Ectodermal cell (in vitro differentiated cells): ENCODE data around the gene ACSL1.

Experiments used
- H3K27ac ChIP-seq: 2 replicates; pipeline ENCODE4 v1.7.0; 2013; ENCODE audit warnings: mild to moderate bottlenecking, low read depth, low read length; ENCODE audit not compliant: insufficient read depth, poor library complexity, severe bottlenecking
- H3K27me3 ChIP-seq: 2 replicates; pipeline ENCODE4 v1.7.0; 2013; ENCODE audit warnings: mild to moderate bottlenecking, low read length; ENCODE audit not compliant: insufficient read depth, control insufficient read depth, poor library complexity, severe bottlenecking
- H3K36me3 ChIP-seq: one replicate; pipeline ENCODE4 v1.7.0; 2013; ENCODE audit warnings: low read length; ENCODE audit not compliant: control insufficient read depth, insufficient read depth
- H3K4me1 ChIP-seq: one replicate; pipeline ENCODE4 v1.7.0; 2013; ENCODE audit warnings: low read length; ENCODE audit not compliant: control insufficient read depth, insufficient read depth
- H3K4me3 ChIP-seq: 2 replicates; pipeline ENCODE4 v1.7.0; 2013; ENCODE audit warnings: low read depth, low read length, control low read depth; ENCODE audit not compliant: insufficient read depth
- H3K9me3 ChIP-seq: 2 replicates; pipeline ENCODE4 v1.7.0; 2013; ENCODE audit warnings: mild to moderate bottlenecking, low read length, moderate library complexity; ENCODE audit not compliant: control insufficient read depth
- WGBS, 2 experiments: methylation state at CpG; one replicate each; pipeline ENCODE4 v1.1.7; 2013; ENCODE audit warnings: missing lambda C conversion rate in 2 of 2; 5-methylcytosine and 5-hydroxymethylcytosine counted together

ACSL1 gene

GRCh38 chr4:184824081-184824775 lies 1.5 kb downstream of the ACSL1 start:
- Histone ChIP-seq H3K27me3 (peaks cover 81% of the 10 kb centered on the region), H3K4me3 (no peak overlapping the region)

GRCh38 chr4:184823014-184823413 lies 2.8 kb downstream of the ACSL1 start:
- WGBS, 2 experiments: 89 to 100% methylated on average over 2 of the region's 2 CpGs
- Histone ChIP-seq H3K4me1 (peaks cover 3% of the 10 kb centered on the region), H3K4me3 (no peak overlapping the region), H3K36me3 (no peaks in the 10 kb centered on the region), H3K27ac (no peak overlapping the region), H3K9me3 (no peaks in the 10 kb centered on the region), H3K27me3 (peaks cover 75% of the 10 kb centered on the region)

More at GRCh38 chr4:184824081-184824775, 1.5 kb downstream of the ACSL1 start:
- H3K27ac ChIP-seq: no peak overlapping the region
- 84 to 91% methylated on average over 13 of the region's 13 CpGs for WGBS, 2 experiments
- peaks cover 3% of the 10 kb centered on the region for H3K4me1 ChIP-seq
- H3K36me3 ChIP-seq: no peaks in the 10 kb centered on the region
- H3K9me3 ChIP-seq: no peaks in the 10 kb centered on the region

GRCh38 chr4:184822356-184822755 lies 3.4 kb downstream of the ACSL1 start:
- WGBS, 2 experiments: 92 to 93% methylated on average over 9 of the region's 9 CpGs
- Histone ChIP-seq H3K27ac (no peak overlapping the region), H3K27me3 (peaks cover 75% of the 10 kb centered on the region)

GRCh38 chr4:184821242-184821641 lies 4.5 kb downstream of the ACSL1 start:
- Histone ChIP-seq H3K36me3 (no peaks in the 10 kb centered on the region), H3K27me3 (peaks cover 65% of the 10 kb centered on the region), H3K4me3 (no peak overlapping the region), H3K4me1 (peaks cover 3% of the 10 kb centered on the region), H3K9me3 (no peaks in the 10 kb centered on the region), H3K27ac (no peak overlapping the region)
- WGBS, 2 experiments: 86 to 93% methylated on average over 1 to 2 of the region's 2 CpGs

More at GRCh38 chr4:184822356-184822755, 3.4 kb downstream of the ACSL1 start:
- Histone ChIP-seq H3K36me3 (no peaks in the 10 kb centered on the region), H3K4me3 (no peak overlapping the region), H3K9me3 (no peaks in the 10 kb centered on the region), H3K4me1 (peaks cover 3% of the 10 kb centered on the region)

GRCh38 chr4:184819786-184820185 lies 6.0 kb downstream of the ACSL1 start:
- Histone ChIP-seq H3K4me3 (no peak overlapping the region), H3K27ac (no peak overlapping the region), H3K9me3 (no peaks in the 10 kb centered on the region), H3K4me1 (peaks cover 8% of the 10 kb centered on the region), H3K27me3 (peaks cover 66% of the 10 kb centered on the region), H3K36me3 (no peaks in the 10 kb centered on the region)
- WGBS, 2 experiments: 91 to 94% methylated on average over 6 of the region's 6 CpGs

DNA sequence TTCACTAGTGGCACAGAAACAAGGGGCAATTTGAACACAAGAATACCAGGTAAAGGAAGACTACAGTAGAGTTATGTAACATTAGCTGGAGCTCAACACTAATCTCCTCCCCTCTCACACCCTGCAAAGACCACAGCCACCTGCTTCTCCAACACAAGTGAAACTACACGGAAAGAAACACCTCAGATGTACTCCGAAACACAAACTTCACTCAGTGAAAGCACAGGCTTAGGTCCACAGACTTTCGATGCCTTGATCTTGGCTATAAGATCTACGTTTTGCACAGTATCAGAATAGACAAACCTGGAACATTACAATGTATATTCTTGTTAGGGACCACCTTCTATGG lies 7.6 kb downstream of the ACSL1 start:
- H3K27me3 ChIP-seq: peaks cover 63% of the 10 kb centered on the region
- WGBS, 2 experiments: 91 to 96% methylated on average over 4 of the region's 4 CpGs
- H3K36me3 ChIP-seq: no peaks in the 10 kb centered on the region
- peaks cover 10% of the 10 kb centered on the region for H3K4me1 ChIP-seq
- H3K9me3 ChIP-seq: no peaks in the 10 kb centered on the region
- H3K27ac ChIP-seq: no peak overlapping the region
- no peak overlapping the region for H3K4me3 ChIP-seq

GRCh38 chr4:184817494-184818215 lies 8.1 kb downstream of the ACSL1 start:
- no peak overlapping the region for H3K27ac ChIP-seq
- H3K4me3 ChIP-seq: no peak overlapping the region
- H3K4me1 ChIP-seq: peaks cover 10% of the 10 kb centered on the region
- peaks cover 63% of the 10 kb centered on the region for H3K27me3 ChIP-seq
- H3K36me3 ChIP-seq: no peaks in the 10 kb centered on the region
- H3K9me3 ChIP-seq: no peaks in the 10 kb centered on the region
- 93 to 94% methylated on average over 11 of the region's 11 CpGs for WGBS, 2 experiments

DNA sequence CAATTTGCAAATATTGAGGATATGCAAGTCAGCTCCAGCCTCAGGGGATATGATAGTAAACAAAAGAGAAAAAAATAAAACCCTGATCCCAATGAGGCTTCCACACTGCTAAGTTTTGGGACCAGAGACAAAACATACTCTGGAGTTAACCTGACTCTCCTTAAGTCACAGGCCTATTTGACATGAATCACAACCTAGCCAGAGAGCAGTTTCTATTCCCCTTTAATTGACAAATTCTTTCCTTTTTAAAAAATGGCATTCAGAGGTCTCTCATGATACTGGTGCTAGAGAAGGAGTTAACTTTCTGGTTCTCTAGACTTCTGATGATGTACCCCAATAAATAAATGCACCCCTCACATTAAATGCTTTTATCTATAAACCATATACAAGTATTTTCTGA lies 8.8 kb downstream of the ACSL1 start:
- Histone ChIP-seq H3K9me3 (no peaks in the 10 kb centered on the region), H3K27me3 (peaks cover 63% of the 10 kb centered on the region), H3K4me1 (peaks cover 10% of the 10 kb centered on the region), H3K27ac (no peak overlapping the region), H3K36me3 (no peaks in the 10 kb centered on the region), H3K4me3 (no peak overlapping the region)

DNA sequence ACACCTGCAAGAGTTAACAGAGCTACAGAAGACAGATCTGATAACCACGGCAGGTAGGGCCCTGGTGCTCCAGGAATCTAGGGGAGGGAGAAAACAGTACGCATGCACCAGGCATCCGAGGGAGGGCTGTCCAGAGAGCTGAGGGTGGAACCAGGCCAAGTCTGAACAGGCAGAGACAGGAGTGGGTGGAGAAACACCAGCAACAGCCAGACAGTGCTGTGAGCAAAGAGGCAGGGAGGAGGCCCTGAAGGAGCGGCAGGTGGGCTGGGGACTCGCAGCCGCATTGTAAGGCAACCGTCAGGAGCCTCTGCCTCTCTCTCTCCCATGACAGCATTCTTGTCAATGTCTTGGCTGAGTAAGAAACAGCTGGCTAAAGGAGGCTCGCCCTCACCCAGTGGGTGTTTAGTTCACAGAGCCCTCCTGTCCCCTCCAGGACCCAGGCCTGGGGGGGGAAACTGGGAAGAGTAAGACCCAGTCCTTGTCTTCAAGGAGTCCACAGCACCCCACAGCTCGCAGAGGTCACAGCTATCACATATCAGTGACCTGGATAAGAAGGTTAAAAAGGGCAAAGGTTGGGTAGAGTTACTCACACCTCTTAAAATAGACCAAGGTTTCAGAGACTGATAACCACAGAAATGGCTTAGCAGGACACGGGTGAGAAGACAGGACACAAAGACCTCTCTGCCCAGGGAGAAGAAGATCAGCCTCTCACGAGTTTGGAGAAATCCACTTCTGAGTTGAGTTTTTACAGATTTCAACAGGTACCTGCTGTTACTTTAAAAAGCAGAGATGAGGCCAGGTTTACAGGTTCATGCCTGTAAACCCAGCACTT lies 10.5 kb downstream of the ACSL1 start:
- Histone ChIP-seq H3K9me3 (no peaks in the 10 kb centered on the region), H3K27me3 (peaks cover 71% of the 10 kb centered on the region), H3K36me3 (no peaks in the 10 kb centered on the region), H3K4me1 (peaks cover 10% of the 10 kb centered on the region), H3K4me3 (no peak overlapping the region), H3K27ac (no peak overlapping the region)
- 42 to 46% methylated on average over 11 of the region's 11 CpGs for WGBS, 2 experiments

DNA sequence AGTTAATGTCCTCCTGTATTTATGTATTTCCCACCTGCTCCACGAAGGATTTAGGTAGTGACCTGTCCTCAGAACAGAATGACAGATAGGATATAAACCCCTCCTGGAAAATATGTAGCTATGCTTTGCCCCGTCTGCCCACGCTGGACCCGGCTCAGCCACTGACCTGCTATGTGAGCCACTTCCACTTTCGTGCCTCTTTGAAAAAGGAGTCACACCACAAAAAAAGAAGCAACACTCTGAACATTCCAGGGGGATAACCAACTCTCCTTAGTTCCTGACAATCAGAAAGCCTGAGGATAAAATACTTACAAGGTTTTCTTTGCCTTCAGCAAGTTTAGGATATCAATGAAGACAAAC lies 11.1 kb downstream of the ACSL1 start:
- peaks cover 76% of the 10 kb centered on the region for H3K27me3 ChIP-seq
- WGBS, 2 experiments: 88 to 89% methylated on average over 5 of the region's 5 CpGs
- peaks cover 10% of the 10 kb centered on the region for H3K4me1 ChIP-seq
- no peaks in the 10 kb centered on the region for H3K36me3 ChIP-seq
- no peaks in the 10 kb centered on the region for H3K9me3 ChIP-seq
- H3K27ac ChIP-seq: no peak overlapping the region
- H3K4me3 ChIP-seq: no peak overlapping the region
